Stimulated activated CD8-positive, alpha-beta memory T cell treated with anti-CD3 and anti-CD28 coated beads, Interleukin-4, amount 100 ng/mL, for 1 hour (primary cell): ENCODE data around the gene BRIP1.

Experiments used
- DNase-seq, 2 donors: peaks; one replicate each; pipeline ENCODE4 v3.0.0-alpha.2; 2020; ENCODE audit warnings: low read depth in 2 of 2, low spot score in 1 of 2

Gene BRIP1

DNA sequence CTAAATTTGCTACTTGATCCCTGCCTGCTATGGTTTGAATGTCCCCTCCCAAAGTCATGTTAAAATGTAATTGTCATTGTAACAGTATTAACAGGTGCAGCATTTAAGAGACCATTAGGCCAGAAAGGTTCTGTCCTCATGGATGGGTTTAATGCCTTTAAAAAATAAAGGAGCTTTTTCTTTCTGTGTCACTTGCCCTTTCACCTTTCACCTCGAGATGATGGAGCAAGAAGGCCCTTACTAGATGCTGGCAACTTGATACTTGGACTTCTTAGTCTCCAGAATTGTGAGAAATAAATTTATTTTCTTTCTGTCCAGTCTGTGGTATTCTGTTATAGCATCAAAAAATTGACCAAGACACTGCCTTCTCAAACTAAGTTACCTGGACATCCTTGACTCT lies 98.5 kb downstream of the BRIP1 start:
- no peak for DNase-seq

- no peak for DNase-seq
These were observed 101.5 kb downstream of the BRIP1 start for GRCh38 chr17:61761827-61762226.

DNA sequence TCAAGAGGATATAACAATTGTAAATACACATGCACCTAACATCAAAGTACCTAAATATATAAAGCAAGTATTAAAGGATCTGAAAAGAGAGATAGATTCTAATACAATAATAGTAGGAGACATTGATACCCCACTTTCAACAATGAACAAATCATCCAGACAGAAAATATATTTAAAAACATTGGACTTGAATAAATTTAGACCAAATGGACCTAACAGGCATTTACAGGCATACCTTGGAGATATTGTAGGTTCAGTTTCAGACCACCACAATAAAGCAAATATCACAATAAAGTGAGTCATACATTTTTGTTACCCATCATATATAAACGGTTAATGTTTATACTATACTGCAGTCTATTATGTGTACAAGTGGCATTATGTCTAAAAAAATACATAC lies 104.0 kb downstream of the BRIP1 start:
- DNase-seq, result no peak

DNA sequence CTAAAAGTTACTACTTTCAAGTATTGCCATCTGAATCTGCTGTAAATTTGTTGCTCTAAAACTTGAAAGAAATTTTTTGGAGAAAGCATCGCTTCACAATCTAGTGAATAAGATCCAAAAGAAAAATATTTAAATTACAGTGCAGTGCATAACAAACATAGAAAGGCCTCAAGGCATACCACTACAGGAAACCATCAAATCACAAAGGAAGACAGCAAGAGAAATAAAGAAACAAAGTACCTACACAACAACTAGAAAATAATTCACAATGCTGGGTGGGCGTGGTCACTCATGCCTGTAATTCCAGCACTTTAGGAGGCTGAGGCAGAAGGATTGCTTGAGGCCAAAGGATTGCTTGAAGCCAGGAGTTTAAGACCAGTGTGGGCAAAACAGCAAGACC lies 104.9 kb downstream of the BRIP1 start:
- no peak for DNase-seq

- DNase-seq, result no peak
These were observed 106.2 kb downstream of the BRIP1 start for GRCh38 chr17:61757168-61757567.

GRCh38 chr17:61756561-61756960 lies 106.8 kb downstream of the BRIP1 start:
- no peak for DNase-seq

DNA sequence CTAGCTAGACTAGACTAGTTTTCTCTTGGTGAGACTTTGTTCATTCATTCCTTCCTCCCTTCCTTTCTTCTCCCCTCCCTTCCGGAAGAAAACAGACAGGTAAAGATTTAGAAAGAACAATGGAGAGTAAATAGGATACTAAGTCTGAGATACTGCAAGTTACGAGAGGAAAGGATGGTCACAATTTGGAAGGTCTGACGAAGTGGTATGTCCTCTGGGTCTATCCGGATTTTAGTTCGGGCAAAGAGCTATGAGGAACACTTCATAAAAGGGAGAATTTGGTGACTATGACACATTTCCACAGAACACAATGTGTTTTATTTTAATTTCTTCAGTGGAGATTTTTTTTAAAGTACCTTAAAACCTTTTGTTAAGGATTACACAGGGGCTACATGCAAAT lies 107.7 kb downstream of the BRIP1 start:
- DNase-seq, result no peak

- no peak for DNase-seq
These were observed 108.2 kb downstream of the BRIP1 start for GRCh38 chr17:61755078-61755477.

- no peak for DNase-seq
These were observed 109.2 kb downstream of the BRIP1 start for GRCh38 chr17:61754124-61754523.

- no peak for DNase-seq
These were observed 109.6 kb downstream of the BRIP1 start for GRCh38 chr17:61753696-61754095.

- DNase-seq, result no peak
These were observed 112.7 kb downstream of the BRIP1 start for GRCh38 chr17:61750656-61751055.

DNA sequence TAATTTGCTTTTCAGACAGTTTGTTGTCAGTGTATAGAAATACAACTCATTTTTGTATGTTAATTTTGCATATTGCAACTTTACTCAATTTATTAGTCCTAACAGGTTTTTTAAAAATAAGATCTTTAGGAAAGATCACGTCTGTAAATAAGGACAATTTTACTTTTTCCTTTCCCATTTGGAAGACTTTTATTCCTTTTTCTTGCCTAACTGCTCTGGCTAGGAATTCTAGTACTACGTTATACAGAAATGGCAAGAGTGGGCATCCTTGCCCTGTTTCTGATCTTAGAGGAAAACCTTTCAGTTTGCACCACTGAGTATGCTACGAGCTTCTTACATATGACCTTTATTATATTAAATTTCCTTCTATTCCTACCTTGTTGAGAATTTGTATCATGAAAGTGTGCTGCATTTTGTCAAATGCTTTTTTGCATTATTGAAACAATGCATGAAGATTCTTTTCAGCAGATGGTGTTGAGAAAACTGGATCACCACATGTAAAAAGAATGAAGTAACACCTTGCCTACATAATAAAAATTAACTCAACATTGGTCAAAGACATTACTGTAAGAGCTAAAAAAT lies 113.4 kb downstream of the BRIP1 start:
- DNase-seq, result no peak

DNA sequence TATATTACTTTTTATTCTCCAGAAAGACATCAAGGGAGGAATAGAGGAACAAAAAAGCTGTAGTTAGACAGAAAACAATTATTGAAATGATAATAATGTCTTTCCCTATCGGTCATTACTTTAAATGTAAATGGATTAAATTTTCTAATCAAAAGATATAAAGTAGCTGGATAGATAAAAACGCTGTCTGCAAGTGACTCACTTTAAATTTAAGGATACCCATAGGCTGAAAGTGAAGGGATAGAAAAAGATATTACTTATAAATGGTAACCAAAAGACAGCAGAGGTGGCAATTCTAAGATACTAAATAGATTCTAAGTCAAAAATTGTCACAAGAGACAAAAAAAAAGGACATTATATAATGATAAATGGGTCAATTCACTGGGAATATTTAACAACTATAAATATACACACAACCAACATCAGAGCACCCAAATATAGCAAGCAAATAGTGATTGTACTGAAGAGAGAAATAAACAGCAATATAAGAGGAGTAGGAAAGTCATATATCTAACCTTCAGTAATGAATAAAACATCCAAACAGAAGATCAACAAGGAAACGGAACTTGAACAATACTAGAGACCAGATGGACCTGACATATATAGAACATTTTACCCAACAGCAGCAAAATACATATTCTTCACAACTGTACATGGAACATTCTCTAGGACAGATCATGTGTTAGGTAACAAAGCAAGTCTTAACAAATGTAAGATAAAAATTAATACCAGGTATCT lies 116.9 kb downstream of the BRIP1 start:
- DNase-seq, result no peak

DNA sequence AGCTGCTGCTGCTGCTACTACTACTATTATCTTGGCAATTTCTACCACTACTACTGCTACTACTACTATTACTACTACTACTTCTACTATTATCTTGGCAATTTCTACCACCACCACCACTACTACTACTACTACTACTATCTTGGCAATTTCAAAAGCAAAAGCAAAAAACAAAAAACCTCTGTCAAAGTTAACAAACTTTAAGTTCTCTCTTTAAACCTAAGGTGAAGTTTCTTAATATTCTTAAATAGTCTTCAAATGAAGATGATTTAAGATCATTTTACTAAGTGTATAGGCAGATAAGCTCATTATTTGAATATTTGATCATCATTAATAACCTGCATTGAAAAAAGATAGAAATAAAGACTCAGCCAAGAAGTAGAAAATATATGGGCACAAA lies 118.5 kb downstream of the BRIP1 start:
- DNase-seq, result no peak

DNA sequence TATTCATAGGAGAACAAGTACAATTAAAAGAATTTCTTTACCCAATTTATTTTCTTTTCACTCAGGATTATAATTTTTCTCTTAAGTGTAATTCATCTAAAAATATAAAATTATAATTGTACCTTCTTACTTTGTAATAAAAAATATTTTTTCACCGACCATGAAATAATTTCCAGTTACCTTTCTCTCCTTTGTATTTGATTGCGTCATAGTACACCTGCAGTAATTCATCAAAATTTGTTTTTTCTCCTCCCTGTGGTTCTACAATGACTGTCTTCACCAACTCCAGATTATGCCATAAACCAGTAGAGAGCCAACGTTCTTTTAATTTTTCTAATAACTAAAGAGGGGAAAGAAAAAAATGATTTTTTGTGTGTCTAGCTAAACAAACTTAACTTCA lies 119.1 kb downstream of the BRIP1 start:
- no peak for DNase-seq

DNA sequence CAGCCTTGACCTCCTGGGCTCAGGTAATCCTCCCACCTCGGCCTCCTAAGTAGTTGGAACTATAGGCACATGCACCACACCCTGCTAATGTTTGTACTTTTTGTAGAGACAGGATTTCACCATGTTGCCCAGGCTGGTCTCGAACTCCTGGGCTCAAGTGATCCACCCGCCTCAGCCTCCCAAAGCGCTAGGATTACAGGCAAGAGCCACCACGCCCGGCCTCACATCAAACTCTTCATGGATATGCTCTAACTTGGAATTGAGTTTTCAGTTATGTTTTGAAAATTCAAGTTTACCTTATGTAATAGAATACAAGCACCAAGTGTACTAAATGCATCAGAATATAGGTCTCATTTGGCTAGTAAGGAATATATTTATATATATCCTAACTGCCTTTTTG lies 119.6 kb downstream of the BRIP1 start:
- no peak for DNase-seq

DNA sequence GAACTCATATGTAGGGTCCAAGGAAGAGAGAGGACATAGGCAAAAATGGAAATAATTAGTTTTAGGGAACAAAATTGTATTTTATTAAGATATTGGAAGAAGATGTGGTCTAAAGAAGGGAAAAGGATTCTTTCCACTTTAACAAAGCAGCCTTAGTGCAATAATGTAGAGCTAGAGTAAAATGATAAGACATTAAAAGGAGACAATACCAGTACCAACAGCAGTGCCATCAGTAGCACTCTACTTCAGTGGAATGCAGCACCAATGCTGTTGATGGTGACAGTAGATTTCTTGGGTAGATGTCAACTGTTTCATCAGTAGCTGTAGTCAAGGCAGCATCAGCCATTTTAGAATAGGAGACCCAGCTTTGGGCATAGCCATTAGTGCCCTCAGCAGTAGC lies 124.3 kb downstream of the BRIP1 start:
- DNase-seq, result no peak

DNA sequence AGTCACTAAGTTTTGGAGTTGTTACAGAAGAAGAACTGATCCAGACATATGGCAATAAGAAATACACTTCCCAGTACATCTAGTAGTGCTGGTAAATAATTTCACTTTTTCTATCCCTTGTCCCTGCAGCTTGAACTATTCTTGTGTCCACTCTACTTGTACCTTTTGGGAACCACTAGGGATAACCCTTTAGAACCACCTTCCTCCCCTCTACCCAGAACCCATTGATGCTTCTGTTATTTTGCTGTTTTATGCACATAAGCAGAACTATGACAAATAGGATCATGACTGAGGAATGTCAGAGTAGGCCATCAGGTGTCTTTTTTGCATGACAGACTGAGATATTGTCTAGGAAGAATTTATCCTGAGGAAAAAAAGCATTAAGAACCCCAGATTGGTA lies 125.1 kb downstream of the BRIP1 start:
- no peak for DNase-seq

GRCh38 chr17:61737820-61738219 lies 125.5 kb downstream of the BRIP1 start:
- no peak for DNase-seq

- DNase-seq, result no peak
These were observed 126.9 kb downstream of the BRIP1 start for GRCh38 chr17:61736438-61736837.

GRCh38 chr17:61735807-61736206 lies 127.5 kb downstream of the BRIP1 start:
- DNase-seq, result no peak

- no peak for DNase-seq
These were observed 128.9 kb downstream of the BRIP1 start for GRCh38 chr17:61734466-61734865.

DNA sequence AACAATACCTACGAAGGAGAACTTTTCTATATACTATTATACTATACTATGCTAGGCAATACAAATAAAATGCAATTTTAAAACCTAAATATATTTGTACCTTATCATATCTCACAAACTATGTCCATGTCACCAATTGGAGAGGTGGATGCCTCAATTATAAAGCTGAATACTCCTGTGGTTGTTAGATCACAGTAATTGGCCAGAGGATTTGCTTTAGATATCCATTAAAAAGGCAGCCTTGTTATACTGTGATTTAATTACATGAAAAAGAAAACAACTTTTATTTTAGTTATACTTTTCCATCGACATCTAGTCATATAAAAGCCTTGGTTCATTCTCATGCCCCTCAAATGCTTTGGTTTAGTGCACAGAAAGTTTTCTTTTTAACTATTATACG lies 129.3 kb downstream of the BRIP1 start:
- DNase-seq, result no peak
